ENCODE results near the gene ABCD3. TPM values are rescaled to one million over a fixed set of nuclear protein-coding genes. Genes with fewer than 3 reads are reported as not detected.

Gene ABCD3
- polyA plus RNA-seq, 1 of the 3 experiments (the other 2 are of a cell fraction) = 6.5 TPM

- ChIA-PET CTCF (interaction anchor here (1.0 to 2.5 kb wide), 4 partner anchors 10 to 302 kb away, joined by 4 to 10 read pairs (median 4); no protein-coding TSS in a partner anchor), POLR2A (no interaction called here)
- H3K4me3 ChIP-seq (ENCODE audit: low read depth in 2 of 2, low read length in 1 of 2) = no peak overlapping the region
- H3K9ac ChIP-seq = no peak overlapping the region
- WGBS (ENCODE audit: low lambda C conversion rate) = 100% methylated on average over 1 of the region's 1 CpG
- no peaks in the 10 kb centered on the region for H3K4me1 ChIP-seq (ENCODE audit: control insufficient read depth in 1 of 2, insufficient read depth in 2 of 2, low read depth in 1 of 2, low read length in 1 of 2)
- no peaks in the 10 kb centered on the region for H3K9me2 ChIP-seq
- H3K27ac ChIP-seq (ENCODE audit: low read depth in 2 of 2, low read length in 1 of 2) = no peak overlapping the region
- H3K9me3 ChIP-seq = no peaks in the 10 kb centered on the region
- TF ChIP-seq IRF3 (IDR thresholded peaks at IDR 0.05; ENCODE audit: low read depth, low read length) (no peak), RAD21 (IDR thresholded peaks at IDR 0.05; ENCODE audit: low read length) (no peak), CTCF (IDR thresholded peaks at IDR 0.05) (no peak), GATA2 (CRISPR knock-in tag; IDR thresholded peaks at IDR 0.05) (no peak), YY1 (IDR thresholded peaks at IDR 0.05; ENCODE audit: low read depth) (no peak), MAX (IDR thresholded peaks at IDR 0.05; ENCODE audit: low read depth) (no peak), SIN3A (IDR thresholded peaks at IDR 0.05; ENCODE audit: borderline replicate concordance, low read depth, low read length) (no peak), CHD2 (IDR thresholded peaks at IDR 0.05; ENCODE audit: low read length, partially characterized antibody) (no peak), ELF1 (IDR thresholded peaks at IDR 0.05) (no peak), PBX3 (IDR thresholded peaks at IDR 0.05) (no peak), JUND (IDR thresholded peaks at IDR 0.05) (no peak), FOSL2 (IDR thresholded peaks at IDR 0.05; ENCODE audit: borderline replicate concordance, low read depth) (no peak)
- TF ChIP-seq, protein P1, sequence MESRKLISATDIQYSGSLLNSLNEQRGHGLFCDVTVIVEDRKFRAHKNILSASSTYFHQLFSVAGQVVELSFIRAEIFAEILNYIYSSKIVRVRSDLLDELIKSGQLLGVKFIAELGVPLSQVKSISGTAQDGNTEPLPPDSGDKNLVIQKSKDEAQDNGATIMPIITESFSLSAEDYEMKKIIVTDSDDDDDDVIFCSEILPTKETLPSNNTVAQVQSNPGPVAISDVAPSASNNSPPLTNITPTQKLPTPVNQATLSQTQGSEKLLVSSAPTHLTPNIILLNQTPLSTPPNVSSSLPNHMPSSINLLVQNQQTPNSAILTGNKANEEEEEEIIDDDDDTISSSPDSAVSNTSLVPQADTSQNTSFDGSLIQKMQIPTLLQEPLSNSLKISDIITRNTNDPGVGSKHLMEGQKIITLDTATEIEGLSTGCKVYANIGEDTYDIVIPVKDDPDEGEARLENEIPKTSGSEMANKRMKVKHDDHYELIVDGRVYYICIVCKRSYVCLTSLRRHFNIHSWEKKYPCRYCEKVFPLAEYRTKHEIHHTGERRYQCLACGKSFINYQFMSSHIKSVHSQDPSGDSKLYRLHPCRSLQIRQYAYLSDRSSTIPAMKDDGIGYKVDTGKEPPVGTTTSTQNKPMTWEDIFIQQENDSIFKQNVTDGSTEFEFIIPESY (IDR thresholded peaks at IDR 0.05; ENCODE audit: borderline replicate concordance, low read depth) = no peak
- no peak overlapping the region for H3K4me2 ChIP-seq
- H3K79me2 ChIP-seq (ENCODE audit: insufficient read depth) = no peaks in the 10 kb centered on the region
- H3K27me3 ChIP-seq (ENCODE audit: insufficient read depth) = no peaks in the 10 kb centered on the region
- H3F3A ChIP-seq (replicated peaks; ENCODE audit: insufficient read depth) = no peaks in the 10 kb centered on the region
- no peak overlapping the region for H2AFZ ChIP-seq (ENCODE audit: low read depth)
- H4K20me1 ChIP-seq (ENCODE audit: insufficient read depth) = no peaks in the 10 kb centered on the region
- peaks cover 28 to 30% of the 10 kb centered on the region in 2 experiments for H3K36me3 ChIP-seq (replicated peaks in 1 of 2; ENCODE audit: control insufficient read depth in 1 of 2, insufficient read depth in 2 of 2, low read length in 1 of 2)
- no peak for DNase-seq
These were observed 86.4 kb downstream of the ABCD3 start for GRCh38 chr1:94504601-94505000.
